ENCODE results near the gene EPB41L5.
"Not testable (repeated sequence)": the region's sequence is repeated elsewhere in the genome, so short reads cannot be mapped to it uniquely, and the experiment has no call there.

EPB41L5 gene

DNA sequence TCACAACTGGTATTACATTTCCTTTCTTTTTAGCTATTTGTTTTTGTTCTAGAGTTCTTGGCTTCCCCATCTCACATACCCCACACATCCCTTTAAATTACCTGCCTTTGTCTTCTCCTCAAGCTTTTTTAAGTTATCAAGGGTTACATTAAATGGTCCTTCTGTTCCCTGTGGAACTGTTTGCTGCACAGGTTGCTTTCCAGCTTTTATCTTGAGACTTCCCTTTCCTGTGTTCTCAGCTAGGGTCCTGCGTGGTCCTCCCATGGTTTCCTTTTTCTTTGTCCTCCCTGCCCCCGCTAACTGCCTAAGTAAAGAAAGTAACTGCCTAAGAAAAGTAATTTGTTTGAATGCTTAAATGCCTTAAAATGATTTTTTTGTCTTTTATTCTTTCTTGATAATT, 66.8 kb downstream of the EPB41L5 start:
- FAIRE-seq, result no peak
- no peak for DNase-seq (ENCODE audit: insufficient read length, low spot score)

DNA sequence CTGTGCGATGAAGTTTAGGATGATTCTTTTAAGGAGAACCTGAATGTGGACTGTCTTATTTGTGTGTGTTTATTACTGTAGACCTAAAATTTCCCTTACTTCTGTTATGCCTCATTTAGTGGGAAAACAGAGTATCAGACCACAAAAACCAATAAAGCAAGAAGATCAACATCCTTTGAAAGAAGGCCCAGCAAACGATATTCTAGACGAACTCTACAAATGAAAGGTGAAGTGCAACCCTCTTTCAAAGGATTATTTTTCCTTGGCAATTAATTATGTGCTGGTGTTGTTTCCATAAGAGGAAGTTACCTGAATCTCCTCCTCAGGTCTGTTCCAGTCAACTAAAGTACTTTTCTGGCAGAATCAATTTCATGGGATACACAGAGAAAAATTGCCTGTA, 78.6 kb downstream of the EPB41L5 start:
- DNase-seq (ENCODE audit: insufficient read length, low spot score) (no peak), FAIRE-seq (no peak)

DNA sequence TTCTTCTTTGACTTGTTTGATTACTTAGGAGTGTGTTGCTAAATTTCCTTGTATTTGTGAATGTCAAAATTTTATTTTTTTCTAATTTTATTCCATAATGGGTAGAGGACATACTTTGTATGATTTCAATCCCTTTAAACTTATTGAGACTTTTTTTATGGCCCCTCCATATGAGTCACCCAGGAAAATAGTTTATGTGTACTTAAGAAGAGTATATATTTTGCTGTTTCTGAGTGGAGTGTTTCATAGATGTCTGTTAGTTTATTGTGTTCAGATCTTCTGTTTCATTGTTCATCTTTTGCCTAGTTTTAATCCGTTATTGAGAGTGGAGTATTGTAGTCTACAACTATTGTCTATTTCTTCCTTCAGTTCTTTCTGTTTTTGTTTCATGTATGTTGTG, 81.9 kb downstream of the EPB41L5 start:
- DNase-seq (ENCODE audit: insufficient read length, low spot score), result no peak
- FAIRE-seq, result no peak

DNA sequence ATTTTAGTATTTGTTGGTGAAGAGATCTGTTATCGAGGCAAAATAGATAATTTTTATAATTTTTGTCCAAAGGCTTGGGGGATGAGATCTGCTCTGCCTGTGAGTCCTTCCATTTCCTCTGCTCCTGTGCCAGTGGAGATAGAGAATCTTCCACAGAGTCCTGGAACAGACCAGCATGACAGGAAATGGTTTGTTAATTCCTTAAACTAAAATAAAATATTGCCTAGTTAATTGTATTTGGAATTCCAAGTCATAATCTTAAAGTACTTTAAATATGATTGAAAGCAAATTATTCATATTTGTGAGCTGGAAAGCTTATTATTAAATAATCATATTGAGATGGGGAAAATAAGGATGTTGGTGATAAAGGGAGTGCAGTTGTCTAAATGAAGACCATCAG, 87.8 kb downstream of the EPB41L5 start:
- DNase-seq (ENCODE audit: insufficient read length, low spot score) (no peak), FAIRE-seq (no peak)

DNA sequence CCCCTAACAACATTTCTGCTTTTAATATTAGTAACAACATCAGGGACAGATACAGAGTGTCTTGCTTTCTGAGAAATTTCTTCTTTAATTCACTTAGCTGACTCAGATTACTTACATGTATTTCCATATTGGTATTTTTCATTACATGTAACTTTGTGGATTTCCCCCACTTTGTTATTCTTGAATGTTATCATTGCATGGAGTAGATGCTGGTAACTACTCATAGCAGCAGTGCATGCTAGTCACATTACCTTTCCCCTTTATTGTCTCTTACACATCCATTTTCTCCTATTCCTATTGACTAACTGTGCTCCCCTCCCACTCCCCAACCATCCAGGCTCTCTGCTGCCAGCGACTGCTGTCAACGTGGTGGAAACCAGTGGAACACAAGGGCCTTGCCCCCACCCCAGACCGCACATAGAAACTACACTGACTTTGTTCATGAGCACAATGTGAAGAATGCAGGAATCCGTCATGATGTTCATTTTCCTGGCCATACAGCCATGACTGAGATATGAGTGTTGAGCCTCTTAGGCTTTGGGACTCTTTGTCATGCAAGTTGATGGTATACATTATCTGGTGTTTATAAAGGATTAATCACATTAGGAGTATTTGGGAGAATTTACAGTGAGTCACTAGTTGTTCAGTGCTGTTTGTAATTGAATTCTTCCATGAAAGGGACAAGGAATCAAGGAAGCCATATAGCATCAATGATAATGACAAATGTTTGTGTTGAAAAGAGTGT, 91.0 kb downstream of the EPB41L5 start:
- DNase-seq (ENCODE audit: insufficient read length, low spot score), result no peak
- peak; percentile 67 for FAIRE-seq

DNA sequence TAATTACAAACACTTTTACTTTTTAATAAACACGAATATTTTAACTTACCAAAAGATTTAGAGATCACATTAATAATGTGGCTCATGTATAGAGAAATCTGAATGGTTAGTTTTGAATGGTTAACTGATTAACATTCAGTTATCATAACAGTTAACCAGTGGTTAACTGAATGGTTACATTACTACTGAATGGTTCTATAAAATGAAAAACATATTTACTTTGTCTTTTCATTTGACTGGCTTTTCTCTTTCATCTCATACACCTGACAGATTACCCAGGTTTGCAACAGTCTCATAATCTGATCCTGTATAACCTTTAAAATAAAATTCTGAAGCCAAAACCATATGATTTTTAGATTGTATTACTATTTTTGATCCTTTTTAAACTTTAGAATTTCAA, 91.9 kb downstream of the EPB41L5 start:
- no peak for DNase-seq (ENCODE audit: insufficient read length, low spot score)
- FAIRE-seq, result no peak

DNA sequence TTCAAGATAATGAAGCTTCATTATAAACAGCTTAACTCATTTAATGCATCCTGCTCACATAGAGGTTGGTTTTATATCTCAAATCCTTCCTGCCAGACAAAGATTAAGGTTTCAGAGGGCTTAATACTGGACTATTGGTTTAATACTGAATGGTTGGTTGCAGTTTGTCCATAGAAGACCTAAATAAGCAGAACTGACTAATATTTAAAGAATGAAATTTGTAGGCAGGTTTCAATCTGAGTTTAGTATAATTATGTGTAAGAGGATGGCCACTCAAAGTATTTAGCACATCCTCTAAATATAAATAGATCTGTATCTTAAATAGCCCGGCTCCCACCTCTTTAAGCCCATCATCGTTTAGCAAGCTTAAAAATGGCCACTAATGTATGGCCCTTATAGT, 92.5 kb downstream of the EPB41L5 start:
- no peak for DNase-seq (ENCODE audit: insufficient read length, low spot score)
- no peak for FAIRE-seq

DNA sequence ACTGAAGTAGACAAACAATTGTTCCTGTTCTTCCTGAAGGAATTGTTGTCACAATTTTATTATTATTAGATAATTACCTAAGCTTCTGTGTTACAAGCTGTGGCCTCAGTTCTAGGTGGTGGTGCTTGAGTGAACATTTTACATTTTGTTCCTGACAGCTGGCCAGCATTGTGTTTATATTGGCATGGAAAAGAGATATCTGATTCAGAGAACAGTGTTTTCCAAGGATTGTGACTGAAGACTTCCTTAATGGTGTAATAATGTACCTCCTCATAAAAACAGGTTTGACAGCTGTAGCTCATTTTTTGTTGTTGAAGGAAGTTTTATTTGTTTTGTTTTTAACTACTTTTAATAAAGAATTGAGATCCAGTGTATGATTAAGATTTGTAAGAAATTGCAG, 95.2 kb downstream of the EPB41L5 start:
- FAIRE-seq, result no peak

DNA sequence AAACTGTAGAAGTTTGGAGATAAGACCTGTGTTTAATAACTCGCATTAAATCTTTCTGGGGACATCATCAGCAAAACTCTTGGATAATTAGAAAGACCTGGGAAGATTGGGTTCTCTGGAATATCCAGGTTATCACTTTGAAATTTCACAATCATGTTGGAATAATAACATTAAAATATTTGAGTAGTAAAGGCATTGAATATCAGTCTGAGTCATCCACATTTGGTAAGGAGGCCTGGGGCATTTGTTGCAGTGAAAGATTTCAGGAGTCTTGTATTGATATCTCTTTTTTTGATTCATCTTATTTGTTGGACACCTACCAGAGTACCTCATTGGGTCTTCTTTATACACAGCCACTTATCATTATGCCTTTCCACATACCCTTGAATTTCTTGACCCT, 95.9 kb downstream of the EPB41L5 start:
- DNase-seq (ENCODE audit: insufficient read length, low spot score) (no peak), FAIRE-seq (no peak)

More for the DNA sequence above, 95.2 kb downstream of the EPB41L5 start:
- no peak for DNase-seq (ENCODE audit: insufficient read length, low spot score)

DNA sequence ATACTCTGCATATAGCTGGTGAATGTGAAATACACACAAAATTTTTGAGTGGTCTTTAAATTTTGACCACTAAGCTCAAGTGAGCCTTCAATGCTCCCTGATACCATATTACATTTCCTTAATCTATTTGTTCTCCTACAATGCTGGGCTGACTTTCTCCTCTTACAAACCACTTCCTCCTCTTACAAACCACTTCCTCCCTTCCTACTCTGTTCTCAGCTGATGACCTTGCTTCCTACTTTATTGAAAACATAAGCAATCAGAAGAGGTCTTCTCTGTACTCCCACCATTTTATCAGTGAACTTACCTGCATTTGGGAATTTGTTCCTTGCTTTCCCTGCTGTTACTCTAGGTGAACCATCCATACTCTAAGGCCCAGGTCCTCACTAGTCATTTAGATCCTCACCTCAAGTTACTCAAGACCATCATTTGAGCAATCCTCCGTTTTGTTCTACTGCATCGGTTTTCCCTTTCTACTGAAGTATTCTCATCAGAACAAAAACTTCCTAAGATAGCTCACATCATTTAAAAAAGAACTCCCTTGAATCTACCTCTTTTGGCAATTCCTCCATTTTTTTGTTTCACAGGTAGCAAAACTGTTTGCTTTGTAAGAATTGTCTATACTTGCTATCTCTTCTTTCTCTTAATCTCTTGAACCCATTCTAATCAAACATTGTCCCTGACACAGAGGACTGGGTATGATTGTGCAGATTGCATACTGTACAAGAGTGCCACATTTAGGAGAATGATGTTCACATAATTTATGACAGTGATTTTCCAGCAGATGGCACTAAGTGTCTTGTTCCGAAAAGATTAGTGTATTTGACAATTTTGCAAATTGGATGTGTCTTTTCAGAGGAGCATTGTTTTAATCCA, 96.5 kb downstream of the EPB41L5 start:
- peak; percentile 92 for FAIRE-seq
- DNase-seq (ENCODE audit: insufficient read length, low spot score), result no peak

DNA sequence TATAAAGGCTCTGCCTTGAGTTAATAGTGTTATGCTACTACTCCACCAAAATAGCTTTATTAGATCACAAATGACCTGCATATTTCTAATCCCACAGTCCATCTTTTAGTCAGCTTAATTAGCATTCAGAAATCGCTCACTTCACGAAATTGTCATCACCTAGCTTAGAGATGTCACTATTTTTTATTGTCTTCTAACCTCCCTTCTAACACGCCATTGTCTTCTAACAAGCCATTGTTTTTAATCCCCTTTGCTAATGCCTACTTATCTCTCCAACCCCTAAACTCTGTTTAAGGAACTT, 97.1 kb downstream of the EPB41L5 start:
- DNase-seq (ENCODE audit: insufficient read length, low spot score) (no peak), FAIRE-seq (no peak)

DNA sequence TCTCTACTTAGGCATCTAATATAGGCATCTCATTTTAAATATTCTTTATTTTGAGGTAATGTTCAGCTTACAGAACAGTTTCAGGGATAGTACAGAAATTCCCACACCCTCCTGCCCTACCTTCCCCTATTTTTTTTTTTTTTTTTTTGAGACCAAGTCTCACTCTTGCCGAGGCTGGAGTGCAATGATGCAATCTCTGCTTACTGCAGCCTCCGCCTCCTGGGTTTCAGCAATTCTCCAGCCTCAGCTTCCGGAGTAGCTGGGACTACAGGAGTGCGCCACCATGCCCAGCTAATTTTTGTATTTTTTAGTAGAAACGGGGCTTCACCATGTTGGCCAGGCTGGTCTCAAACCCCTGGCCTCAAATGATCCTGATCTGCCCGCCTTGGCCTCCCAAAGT, 97.6 kb downstream of the EPB41L5 start:
- FAIRE-seq (no peak), DNase-seq (ENCODE audit: insufficient read length, low spot score) (no peak)

DNA sequence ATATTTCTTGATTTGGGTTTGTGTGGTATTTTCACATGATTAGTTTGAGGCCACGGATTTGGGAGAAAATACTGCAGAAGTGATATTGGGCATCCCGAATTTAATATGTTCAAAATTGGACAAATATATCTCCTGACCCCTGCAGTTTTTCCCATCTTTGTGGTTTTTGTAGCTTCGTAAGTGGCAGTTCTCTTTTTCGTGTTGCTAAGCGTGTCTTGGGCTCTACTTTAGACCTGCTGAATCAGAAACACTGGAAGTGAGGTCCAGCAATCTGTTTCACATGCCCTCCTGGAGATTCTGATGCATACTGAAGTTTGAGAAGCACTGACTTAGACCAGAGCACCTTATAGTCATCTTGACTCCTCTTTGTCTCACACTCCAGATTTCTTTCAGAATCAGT, 98.3 kb downstream of the EPB41L5 start:
- no peak for FAIRE-seq
- no peak for DNase-seq (ENCODE audit: insufficient read length, low spot score)

DNA sequence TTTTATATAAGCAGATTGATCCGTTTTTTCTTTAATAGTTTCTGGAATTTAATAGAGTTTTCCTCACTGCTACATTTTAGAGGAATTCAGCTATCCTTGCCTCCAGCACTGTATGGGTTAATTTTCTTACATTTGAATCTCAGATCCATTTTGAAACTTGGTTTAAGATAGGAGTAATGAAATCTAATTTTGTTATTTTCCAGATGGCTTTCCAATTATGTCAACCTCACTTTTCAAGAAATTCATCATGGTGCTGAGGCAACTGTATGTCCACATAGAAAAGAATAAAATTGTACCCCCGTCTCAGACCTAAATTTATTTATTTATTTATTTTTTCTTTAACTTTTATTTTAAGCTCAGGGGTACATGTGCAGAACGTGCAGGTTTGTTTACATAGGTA, 105.1 kb downstream of the EPB41L5 start:
- FAIRE-seq (no peak), DNase-seq (ENCODE audit: insufficient read length, low spot score) (no peak)

DNA sequence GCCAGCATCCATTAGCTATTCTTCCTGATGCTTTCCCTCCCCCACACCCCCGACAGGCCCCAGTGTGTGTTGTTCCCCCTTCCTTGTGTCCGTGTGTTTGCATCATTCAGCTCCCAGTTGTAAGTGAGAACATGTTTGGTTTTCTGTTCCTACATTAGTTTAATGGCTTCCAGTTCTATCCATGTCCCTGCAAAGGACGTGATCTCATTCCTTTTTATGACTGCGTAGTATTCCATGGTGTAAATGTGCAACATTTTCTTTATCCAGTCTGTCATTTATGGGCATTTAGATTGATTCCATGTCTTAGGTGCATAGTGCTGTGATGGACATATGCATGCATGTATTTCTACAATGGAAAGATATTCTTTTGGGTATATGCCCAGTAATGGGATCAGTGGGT, 105.6 kb downstream of the EPB41L5 start:
- DNase-seq (ENCODE audit: insufficient read length, low spot score) (no peak), FAIRE-seq (no peak)

DNA sequence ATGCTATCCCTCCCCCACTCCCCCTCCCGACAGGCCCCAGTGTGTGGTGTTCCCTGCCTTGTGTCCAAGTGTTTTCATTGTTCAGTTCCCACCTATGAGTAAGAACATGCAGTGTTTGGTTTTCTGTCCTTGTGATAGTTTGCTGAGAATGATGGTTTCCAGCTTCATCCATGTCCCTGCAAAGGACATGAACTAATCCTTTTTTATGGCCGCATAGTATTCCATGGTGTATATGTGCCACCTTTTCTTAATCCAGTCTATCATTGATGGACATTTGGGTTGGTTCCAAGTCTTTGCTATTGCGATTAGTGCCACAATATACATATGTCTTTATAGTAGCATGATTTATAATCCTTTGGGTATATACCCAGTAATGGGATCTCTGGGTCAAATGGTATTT, 108.5 kb downstream of the EPB41L5 start:
- FAIRE-seq, result not testable (repeated sequence)

DNA sequence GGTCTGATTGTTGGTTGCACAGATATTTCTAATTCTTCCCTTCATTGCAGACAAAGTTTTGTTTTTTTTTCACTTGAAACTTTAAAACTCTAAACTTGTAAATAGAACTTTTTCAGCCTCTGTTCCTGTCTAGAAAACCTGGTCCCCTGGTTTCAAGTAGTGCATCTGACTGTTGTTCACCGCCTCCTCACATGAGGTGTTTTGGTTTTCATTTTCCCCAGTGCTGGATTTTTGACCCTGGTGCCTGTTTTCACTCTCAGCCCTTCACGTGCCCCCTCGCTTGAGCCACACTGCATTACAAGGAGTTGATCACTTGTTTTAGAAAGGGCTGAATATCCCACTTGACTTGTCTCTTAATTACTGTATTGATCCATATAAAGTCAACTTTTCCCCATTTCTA, 110.2 kb downstream of the EPB41L5 start:
- FAIRE-seq, result peak; percentile 31
- no peak for DNase-seq (ENCODE audit: insufficient read length, low spot score)

More for the DNA sequence above, 108.5 kb downstream of the EPB41L5 start:
- DNase-seq (ENCODE audit: insufficient read length, low spot score), result not testable (repeated sequence)

DNA sequence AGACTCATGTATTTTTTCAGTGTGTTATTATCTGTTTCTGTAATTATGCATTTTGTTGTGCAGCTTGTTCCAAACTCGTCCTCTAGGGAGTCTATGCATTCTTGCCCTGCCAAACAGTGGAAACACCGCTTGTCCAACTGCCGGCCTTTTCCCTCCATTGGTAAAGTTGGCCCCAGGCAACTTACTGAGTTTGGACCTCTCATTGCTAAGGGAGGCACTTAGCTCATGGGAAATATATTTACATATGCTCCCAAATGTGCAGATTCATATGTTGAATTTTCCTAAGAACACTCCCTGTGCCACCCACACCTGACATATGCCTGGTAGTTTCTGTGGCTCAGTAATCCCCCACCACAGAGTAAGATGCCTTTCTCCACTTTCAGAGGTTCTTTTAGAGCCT, 112.3 kb downstream of the EPB41L5 start:
- no peak for FAIRE-seq
- no peak for DNase-seq (ENCODE audit: insufficient read length, low spot score)

DNA sequence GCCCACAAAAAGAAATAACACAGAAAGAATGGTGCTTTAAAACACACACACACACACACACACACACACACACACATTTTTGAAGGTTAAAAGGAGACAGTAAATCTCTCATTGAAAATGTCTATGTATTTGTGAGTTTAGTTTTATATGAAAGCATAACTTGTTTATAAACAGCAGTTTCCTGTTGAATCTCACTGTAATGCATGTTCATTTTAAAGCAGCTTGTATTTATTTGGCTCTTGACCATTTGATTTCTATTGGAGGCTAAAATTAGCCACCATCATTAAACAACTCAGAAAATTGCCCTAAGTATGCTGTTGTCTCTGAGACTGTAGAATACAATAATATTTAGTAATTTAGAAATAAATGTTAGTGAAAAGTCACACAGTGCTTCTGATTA, 115.3 kb downstream of the EPB41L5 start:
- DNase-seq (ENCODE audit: insufficient read length, low spot score), result no peak
- peak; percentile 44 for FAIRE-seq

DNA sequence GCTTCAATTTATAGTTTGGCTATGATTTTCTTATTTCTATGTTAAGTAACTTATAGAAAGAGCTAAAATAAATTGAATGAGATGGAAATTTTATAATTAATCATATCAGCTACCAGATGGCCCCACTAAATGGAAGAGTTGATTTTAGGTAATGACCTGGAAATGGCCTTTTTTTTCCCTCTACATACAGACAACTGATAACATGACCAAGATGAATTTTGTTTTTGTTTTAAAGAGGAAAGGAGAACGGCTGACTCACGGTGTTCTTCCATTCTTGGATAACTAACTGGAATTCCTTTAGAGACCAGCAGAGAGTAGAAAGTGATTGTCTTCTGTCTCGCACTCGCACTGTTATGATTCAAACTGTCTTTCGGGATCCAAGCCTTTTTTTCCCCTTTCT, 119.3 kb downstream of the EPB41L5 start:
- FAIRE-seq, result no peak
- DNase-seq (ENCODE audit: insufficient read length, low spot score), result no peak

DNA sequence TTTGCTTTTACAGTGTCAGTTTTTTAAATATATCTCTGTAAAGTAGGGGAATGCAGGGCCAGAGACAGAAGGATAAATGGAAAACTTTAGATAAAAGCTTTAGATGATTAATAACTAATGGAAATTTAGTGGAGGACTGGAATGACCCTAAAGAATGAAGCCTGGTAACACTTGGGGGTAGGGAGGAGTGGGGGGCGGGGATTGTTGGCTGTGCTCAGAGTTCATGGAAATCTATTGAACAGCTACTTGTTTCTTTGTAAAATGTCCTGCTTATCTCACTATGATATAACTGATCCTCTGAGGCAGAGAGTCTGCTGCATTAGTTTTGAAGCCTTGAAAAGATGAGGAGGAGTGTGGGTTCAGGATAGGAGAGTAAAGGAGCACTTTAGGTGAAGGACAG, 119.8 kb downstream of the EPB41L5 start:
- FAIRE-seq (no peak), DNase-seq (ENCODE audit: insufficient read length, low spot score) (no peak)

DNA sequence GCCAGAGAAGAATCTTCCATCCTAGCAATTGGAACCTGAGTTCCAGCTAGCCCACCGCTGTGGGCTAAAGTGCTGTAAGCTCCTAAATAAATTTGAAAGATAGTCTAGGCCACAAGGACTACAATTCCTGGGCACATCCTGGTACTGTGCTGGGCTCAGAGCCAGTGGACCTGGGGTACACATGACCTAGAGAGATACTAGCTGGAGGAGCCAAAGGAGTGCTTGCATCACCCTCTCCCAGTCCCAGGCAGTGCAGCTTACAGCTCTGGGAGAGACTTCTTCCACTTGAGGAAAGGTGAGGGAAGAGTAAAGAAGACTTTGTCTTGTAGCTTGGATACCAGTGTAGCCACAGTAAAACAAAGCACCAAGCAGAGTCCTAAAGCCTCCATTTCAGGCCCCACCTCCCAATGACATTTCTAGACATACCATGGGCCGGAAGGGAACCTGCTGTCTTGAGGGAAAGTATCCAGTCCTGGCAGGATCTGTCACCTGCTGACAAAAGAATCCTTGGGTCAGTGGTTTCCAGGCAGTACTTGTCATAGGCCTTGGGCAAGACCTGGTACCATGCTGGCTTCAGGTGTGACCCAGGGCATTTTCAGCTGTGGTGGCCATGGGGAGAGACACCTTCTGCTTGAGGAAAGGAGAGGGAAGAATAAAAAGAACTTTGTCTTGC, 120.8 kb downstream of the EPB41L5 start:
- DNase-seq (ENCODE audit: insufficient read length, low spot score), result no peak
- FAIRE-seq, result no peak
